GM18505 (cell line): Measurements from ENCODE around the gene MAGIX.

Experiments used
- ATAC-seq: cut with Tn5 transposase; IDR thresholded peaks from one replicate; pipeline ENCODE4 v1.9.1; 2021; ENCODE audit not compliant: unreplicated experiment
- POLR2A ChIP-seq: IDR thresholded peaks from 4 replicates; pipeline ENCODE4 v1.6.1; 2011; ENCODE audit warnings: borderline replicate concordance; ENCODE audit not compliant: insufficient read depth, insufficient read length; ENCODE audit errors: extremely low read depth

MAGIX gene

DNA sequence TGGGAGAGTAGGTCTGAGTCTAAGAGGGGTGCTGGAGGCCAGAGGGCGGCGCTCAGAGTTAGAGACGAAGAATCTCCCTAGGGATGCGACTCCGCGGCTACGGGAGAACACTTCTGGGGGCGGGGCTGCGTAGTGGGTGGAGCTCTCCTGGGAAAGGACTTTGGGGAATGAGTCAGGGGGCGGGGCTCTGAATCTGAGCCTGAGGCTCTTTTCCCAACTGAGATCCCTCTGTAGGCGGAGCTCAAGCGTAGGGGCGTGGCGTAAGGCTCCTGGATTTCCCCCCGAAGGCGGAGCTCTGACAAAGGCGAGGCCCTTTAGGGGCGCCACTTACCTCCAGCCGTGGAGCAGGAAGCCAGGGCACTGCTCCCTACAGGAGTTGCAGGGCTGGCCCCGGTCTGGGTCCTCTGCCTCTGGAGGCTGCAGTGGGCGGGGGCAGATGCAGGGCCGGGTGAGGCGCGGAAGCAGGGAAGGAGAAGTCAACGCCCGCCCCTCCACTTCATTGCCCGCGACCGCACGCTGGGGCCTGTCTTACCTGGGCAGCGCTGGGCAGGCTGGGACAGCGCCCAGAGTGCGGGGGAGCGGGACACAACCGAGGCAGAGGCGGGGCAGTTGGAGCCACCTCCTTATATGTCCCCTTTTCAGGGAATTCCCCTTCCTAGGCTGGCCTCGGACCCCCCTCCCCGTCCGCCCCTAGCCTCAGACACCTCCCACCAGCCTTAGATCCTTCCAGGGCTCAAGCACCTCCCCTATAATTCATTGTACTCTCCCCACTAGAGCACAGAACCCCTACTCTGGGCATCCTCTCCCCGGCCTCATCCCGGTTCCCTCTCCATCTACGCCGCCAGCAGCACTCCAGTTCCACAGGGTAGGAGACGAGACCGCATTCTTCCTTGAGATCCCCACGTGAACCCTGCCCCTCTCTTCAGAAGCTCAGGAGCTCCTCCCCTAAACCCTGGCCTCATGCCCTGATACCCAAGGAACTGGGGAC lies 22.0 kb downstream of the MAGIX start:
- ATAC-seq: no peak
- TF ChIP-seq POLR2A: peak; percentile 36

DNA sequence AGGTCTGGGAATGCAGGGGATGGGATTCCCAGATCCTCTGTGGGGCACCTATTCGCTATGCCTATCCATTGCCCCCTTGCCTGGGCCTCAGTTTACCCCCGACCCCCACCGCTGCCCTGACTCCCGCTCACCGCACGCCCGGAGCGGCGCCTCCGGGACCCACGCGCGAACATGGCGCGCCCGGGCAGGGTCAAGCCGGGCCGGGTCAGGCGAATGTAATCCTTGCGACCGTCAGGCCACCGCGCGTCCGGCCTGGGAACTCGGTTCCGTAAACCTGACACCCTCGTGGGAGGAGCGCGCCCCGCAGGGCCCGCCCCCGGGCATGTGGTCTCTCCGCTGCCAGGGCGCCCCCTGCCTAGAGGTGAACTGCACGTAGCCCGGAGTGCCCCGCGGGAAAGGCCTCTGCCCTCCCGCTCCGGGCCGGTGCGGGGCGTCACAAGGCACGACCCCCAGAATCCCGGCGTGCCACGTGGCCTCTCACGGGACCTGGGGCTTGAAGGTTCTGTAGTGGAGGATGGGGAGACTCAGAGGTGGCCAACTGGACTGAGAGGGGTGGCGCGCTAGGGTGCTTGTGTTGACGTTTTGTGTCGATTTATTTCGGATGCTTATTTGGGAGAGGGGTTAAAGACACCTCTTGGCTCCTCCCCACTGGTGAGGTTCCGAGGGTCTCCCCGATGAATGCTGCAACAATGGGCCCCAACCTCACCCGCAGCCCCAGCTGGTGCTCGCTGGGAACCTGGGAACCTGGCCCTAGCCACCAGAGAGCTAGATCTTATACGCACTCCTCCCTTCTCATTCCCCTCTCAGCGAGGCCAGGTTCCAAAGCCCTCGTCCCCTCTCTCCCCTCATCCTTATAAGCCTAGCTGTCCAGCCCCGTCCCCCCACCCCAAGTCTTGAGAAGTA lies 23.8 kb downstream of the MAGIX start, which contains the start of gene PRICKLE3:
Gene PRICKLE3 (minus strand): TSS at position 249 of the 903 bp plus-strand sequence. CDS start 76 bp downstream, at position 173.
- TF ChIP-seq POLR2A: peak; percentile 81
- no peak for ATAC-seq

- ATAC-seq: no peak
- no peak for TF ChIP-seq POLR2A
Measured at GRCh38 chrX:49187028-49187394, 24.5 kb downstream of the MAGIX start.

DNA sequence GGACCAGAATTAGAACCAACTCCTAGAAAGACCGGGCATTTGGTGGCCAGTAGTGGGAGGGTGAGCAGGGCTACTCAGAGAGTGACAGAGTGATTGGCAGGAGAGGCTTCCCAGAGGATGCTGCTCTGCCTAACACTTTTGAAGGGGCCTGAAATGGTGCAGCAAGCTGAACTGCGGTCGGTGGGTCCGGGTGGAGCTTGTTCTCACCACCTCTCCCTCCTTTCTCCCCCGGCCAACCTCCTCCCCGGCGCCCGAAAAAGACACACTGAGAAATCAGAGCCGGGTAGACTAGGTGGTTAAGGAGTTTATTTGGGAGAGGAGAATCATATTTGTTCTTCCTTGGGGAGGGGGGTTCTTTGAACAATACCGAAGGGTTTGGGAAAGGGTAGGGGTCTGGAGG lies 25.0 kb downstream of the MAGIX start:
- no peak for TF ChIP-seq POLR2A
- no peak for ATAC-seq

- no peak for ATAC-seq
- no peak for TF ChIP-seq POLR2A
Measured at GRCh38 chrX:49188468-49189076, 26.0 kb downstream of the MAGIX start.

- no peak for TF ChIP-seq POLR2A
- no peak for ATAC-seq
Measured at GRCh38 chrX:49189606-49190005, 27.0 kb downstream of the MAGIX start.

DNA sequence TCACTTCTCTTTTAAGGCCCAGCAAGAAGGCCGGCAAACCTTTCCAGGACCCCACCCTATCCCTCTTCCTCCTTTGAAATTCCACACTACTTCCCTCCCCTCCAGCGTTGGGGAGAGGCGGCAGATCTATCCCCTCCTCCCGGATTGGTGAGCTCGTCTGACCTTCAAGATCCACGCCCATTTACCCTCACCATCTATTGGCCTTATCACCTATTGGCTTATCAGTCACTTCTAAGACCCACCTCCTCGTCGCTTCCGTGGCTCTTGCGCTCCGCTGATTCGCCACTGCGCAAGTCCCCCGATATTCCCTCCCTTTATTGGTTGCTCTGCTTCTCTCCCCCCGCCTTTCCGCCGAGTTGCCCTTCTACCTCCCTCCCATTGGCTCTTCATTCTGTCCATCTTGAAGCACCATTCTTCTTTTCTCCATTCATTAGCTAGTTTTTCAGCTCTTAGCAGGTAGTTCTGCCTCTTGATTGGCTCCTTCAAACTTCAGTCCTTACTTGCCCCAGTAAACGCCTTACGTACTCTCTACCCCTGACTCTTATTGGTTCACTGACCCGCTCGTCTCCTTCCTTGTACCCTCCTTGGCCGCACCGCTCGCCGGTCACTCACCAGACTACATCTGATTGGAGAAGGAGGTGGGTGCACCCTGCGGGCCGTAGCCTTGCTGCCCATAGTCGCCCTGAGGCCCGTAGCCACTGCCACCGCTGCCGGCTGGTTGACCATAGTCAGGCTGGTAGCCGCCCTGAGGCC lies 28.4 kb downstream of the MAGIX start:
- peak; percentile 79 for ATAC-seq
- peak; percentile 76 for TF ChIP-seq POLR2A

- peak; percentile 21 for ATAC-seq
- no peak for TF ChIP-seq POLR2A
Measured at GRCh38 chrX:49191574-49192011, 29.0 kb downstream of the MAGIX start.

DNA sequence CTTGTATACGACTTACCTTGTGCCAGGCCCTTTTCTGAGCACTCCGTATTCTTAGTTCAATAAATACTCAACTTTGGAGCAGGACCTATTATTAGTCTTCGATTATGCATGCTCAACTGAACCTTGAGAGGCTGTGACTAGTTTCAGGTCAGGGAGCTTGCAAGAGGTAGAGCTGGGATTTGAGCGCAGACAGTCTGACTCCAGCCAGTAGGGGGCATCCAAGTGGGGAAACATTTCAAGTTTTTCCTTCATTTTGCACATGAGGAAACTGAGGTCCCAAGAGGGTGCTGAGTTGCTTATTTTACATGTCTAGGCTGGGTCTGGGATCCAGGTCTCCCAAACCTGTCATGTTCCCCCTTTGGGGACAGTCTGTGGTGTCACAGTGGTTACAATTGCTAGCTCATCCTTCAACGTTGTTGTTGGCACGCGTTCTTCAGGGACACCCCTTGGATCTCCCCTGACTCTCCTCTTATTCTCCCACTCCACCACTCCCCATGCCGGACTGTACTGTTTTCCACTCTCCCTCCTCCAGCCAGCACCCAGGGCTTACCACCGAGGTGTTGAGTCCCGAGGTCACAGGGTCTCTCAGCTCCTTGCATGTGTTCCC lies 30.3 kb downstream of the MAGIX start:
- ATAC-seq: no peak
- TF ChIP-seq POLR2A: no peak

DNA sequence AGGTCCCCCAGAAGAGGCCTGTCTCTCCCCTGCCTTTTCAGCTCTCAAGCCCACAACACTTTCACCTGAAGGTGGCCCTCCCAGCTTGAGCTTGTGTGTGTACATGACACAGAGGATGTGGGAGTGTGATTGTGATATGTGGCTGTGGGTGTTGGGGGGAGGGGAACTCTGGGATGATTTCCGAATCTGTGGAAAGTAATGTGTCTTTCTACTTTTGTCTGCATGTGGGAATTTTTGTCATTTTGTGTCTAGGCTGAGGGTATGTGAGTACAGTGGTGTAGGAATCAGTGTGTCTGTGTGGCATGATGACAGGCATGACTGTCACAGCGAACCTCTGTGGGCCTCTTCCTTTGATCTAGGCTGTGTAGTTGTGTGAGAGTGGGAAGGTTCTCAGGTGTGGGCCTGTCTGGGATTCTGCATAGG lies 31.0 kb downstream of the MAGIX start:
- TF ChIP-seq POLR2A: no peak
- ATAC-seq: no peak

GRCh38 chrX:49197543-49198087 lies 35.1 kb downstream of the MAGIX start:
- no peak for ATAC-seq
- TF ChIP-seq POLR2A: no peak
